ENCODE data around the gene HOXD10.

GRCh38 chr2:176102309-176102866 lies 14.2 kb upstream of the HOXD10 start:
- TF ChIP-seq, protein P1, sequence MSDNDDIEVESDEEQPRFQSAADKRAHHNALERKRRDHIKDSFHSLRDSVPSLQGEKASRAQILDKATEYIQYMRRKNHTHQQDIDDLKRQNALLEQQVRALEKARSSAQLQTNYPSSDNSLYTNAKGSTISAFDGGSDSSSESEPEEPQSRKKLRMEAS (IDR thresholded peaks at IDR 0.05; ENCODE audit: low read depth, low read length) = no peak
- TF ChIP-seq CTCF (IDR thresholded peaks at IDR 0.05; ENCODE audit: low read depth, low read length) (no peak), POLR2A (IDR thresholded peaks at IDR 0.05; ENCODE audit: extremely low read depth, insufficient read length) (no peak), MYC (IDR thresholded peaks at IDR 0.05; ENCODE audit: low read depth, low read length) (no peak)

All from NB4 (cell line).